ENCODE data around the gene PRKN.

DNA sequence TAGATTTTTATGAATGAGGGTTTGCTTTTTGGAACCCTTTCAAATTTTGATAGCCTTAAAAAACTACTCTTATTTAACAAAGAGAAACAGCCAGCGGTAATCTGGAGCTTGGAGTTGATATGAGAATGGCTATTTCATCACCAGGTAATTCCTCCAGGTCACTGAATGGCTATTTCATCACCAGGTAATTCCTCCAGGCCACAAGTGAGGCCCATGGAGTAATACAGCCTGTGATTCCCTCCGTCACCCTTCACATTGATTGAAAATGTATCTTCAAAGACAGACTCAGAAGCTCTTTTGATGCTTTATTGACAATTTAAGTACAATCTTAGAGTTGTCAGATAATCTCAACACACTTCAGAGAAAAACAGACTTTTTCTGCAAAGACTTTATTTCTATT lies 1380.4 kb downstream of the PRKN start:
- no peak for TF ChIP-seq CTCF (conservative IDR thresholded peaks at IDR 0.05)
- no peak for TF ChIP-seq ZFX (IDR thresholded peaks at IDR 0.05)

Data from C4-2B (cell line).